ENCODE data around the gene CDKL5.

The CDKL5 gene

DNA sequence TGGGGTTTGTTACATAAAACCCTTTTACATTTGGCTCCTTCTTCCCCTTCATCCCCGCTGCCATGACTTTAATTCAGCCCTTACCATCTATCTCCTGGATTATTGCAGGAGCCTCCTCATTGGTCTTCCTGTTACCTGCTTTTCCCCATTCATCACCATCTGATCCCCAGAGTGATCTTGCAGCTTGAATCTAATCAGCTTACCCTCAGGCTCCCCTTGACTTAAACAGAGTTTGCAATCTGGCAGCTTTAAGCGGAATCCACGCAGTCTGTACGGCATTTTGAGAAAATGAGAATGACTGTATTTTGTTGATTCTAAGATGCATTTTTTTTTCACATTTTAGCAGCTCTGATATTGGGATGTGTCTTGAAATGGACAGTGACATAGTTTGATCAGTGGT lies 267.1 kb downstream of the CDKL5 start:
- no peak for DNase-seq (ENCODE audit: low read depth, low spot score)

DNA sequence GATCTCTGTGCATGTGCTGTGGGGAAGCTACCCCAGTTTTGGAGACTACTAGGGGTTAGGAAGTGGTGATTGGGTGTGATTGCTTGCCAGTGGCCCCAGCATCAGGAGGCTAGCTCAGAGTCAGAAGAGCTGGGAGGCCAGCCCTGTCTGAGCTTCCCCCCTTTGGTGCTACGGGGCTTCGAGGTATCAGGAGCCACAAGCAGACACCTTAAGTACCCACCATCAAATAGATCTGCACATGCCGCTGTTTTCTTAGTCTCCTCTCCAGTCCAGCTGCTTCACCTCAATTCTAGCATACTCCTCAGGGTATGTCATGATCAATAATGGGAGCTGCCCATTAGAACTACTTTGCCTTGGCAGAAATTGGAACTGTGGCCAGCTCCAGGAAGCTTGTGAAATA lies 271.2 kb downstream of the CDKL5 start:
- DNase-seq (ENCODE audit: low read depth, low spot score) = no peak

DNA sequence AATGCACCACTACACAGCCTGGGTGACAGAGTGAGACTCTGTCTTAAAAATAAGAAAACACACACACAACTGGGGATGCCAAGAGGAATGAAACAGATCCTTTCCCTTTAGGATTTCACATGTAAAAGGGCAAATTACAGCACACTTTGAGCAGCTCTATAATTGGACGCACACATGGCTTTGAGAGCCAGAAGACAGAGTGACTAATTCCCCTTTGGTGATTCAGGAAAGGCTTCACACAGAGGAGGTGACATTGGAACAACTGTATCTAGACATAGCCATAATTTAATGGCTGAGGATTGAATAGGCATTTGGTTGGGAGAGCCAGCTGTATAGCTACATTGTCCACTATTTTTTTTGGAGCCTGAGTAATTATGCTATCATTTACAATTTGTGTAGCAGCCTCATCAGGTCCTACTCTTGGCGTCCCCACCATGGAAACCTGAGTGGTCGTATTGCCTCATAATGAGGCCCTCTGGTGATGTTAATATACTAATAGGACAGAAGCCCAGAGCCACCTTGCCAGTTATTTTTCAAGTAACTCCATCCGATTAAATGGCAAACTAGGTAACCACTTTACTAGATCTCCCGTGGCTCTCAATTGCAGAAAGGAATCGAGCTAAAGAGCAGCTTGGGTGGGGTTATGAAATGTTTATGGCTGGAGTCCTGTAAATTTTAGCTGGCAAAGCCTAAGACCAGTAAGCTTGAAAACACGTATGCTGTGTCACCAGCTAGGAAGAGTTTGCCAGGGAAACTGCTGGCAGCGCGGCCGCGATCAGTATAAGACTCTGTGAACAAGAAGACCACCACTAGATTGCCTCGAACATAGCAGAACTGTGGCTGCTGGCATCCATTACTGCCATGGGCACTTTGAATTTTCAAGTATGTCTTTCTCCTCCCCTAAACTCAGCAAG lies 273.6 kb downstream of the CDKL5 start:
- DNase-seq (ENCODE audit: low read depth, low spot score) = no peak

- DNase-seq (ENCODE audit: low read depth, low spot score) = no peak
Measured at GRCh38 chrX:18701621-18702361, 276.4 kb downstream of the CDKL5 start.

GRCh38 chrX:18702362-18703195 lies 277.2 kb downstream of the CDKL5 start:
- DNase-seq (ENCODE audit: low read depth, low spot score) = no peak

All from ELF-1 (cell line).